HG03103 (cell line): Measurements from ENCODE around the gene NAIP.
"Not testable (repeated sequence)": the region's sequence is repeated elsewhere in the genome, so short reads cannot be mapped to it uniquely, and the experiment has no call there.

Source experiments
- ATAC-seq: cut with Tn5 transposase; IDR thresholded peaks from one replicate; pipeline ENCODE4 v1.9.1; 2021; ENCODE audit warnings: low read depth; ENCODE audit not compliant: unreplicated experiment

Gene NAIP

GRCh38 chr5:71025289-71025953 is at the start of gene NAIP:
NAIP (minus strand) TSS chr5:71025339; CDS start chr5:71012915, 12,424 bp downstream.
- ATAC-seq, result not testable (repeated sequence)

GRCh38 chr5:71067262-71067928 is 42.3 kb upstream of the NAIP start, which contains the start of gene GTF2H2:
GTF2H2 (minus strand) TSS chr5:71067676; CDS start chr5:71062763, 4,913 bp downstream.
- peak; percentile 95 for ATAC-seq

- ATAC-seq, result not testable (repeated sequence)
These were observed 36.2 kb upstream of the NAIP start for GRCh38 chr5:71061322-71061721.

- ATAC-seq, result not testable (repeated sequence)
These were observed 34.3 kb upstream of the NAIP start for GRCh38 chr5:71059426-71059825.

GRCh38 chr5:71044808-71045207 is 19.7 kb upstream of the NAIP start:
- not testable (repeated sequence) for ATAC-seq

- ATAC-seq, result not testable (repeated sequence)
These were observed 19.0 kb upstream of the NAIP start for GRCh38 chr5:71044128-71044527.

GRCh38 chr5:71031046-71031776 is 6.1 kb upstream of the NAIP start:
- not testable (repeated sequence) for ATAC-seq

- not testable (repeated sequence) for ATAC-seq
These were observed 4.5 kb downstream of the NAIP start for GRCh38 chr5:71020643-71021042.

- not testable (repeated sequence) for ATAC-seq
These were observed 6.6 kb downstream of the NAIP start for GRCh38 chr5:71018376-71019005.

- ATAC-seq, result no peak
These were observed 11.0 kb downstream of the NAIP start for GRCh38 chr5:71014176-71014575.

- ATAC-seq, result no peak
These were observed 11.6 kb downstream of the NAIP start for GRCh38 chr5:71013575-71013974.

- ATAC-seq, result no peak
These were observed 13.8 kb downstream of the NAIP start for GRCh38 chr5:71011194-71011792.

GRCh38 chr5:71006983-71007382 is 18.2 kb downstream of the NAIP start:
- ATAC-seq, result not testable (repeated sequence)

GRCh38 chr5:70984882-70985281 is 40.3 kb downstream of the NAIP start:
- ATAC-seq, result not testable (repeated sequence)

GRCh38 chr5:70967220-70967619 is 57.9 kb downstream of the NAIP start:
- ATAC-seq, result not testable (repeated sequence)

- not testable (repeated sequence) for ATAC-seq
These were observed 60.6 kb downstream of the NAIP start for GRCh38 chr5:70964531-70964930.

GRCh38 chr5:70953068-70953467 is 72.1 kb downstream of the NAIP start:
- not testable (repeated sequence) for ATAC-seq

GRCh38 chr5:70932560-70932959 is 92.6 kb downstream of the NAIP start:
- ATAC-seq, result not testable (repeated sequence)

- ATAC-seq, result not testable (repeated sequence)
These were observed 93.3 kb downstream of the NAIP start for GRCh38 chr5:70931709-70932368.

GRCh38 chr5:70925211-70925562 is 100.0 kb downstream of the NAIP start:
- not testable (repeated sequence) for ATAC-seq
